ENCODE results near the gene KIF6. TPM values are rescaled to one million over a fixed set of nuclear protein-coding genes. Genes with fewer than 3 reads are reported as not detected.

Gene KIF6
- total RNA-seq, 1 donor from 2014 or later = 2.0 TPM

GRCh38 chr6:39565956-39566355 is 159.3 kb downstream of the KIF6 start:
- Mint-ChIP-seq H3K4me1 (ENCODE audit: low read depth, unreplicated experiment) (peaks cover 7% of the 10 kb centered on the region), H3K27ac (ENCODE audit: unreplicated experiment) (no peak overlapping the region)
- no peak for DNase-seq (ENCODE audit: low read depth)

GRCh38 chr6:39563566-39564311 is 161.5 kb downstream of the KIF6 start:
- no peak for DNase-seq (ENCODE audit: low read depth)
- no peak for FAIRE-seq
- Histone ChIP-seq H3K4me3 (ENCODE audit: insufficient read depth, low read depth, low read length) (no peak overlapping the region), H2AFZ (ENCODE audit: low read depth, low read length) (no peak overlapping the region), H3K36me3 (ENCODE audit: insufficient read depth, low read length) (no peaks in the 10 kb centered on the region), H3K27me3 (ENCODE audit: insufficient read depth, low read length) (no peaks in the 10 kb centered on the region), H3K27ac (ENCODE audit: low read depth, low read length) (no peak overlapping the region), H3K9me3 (ENCODE audit: insufficient read depth, low read depth, low read length) (no peaks in the 10 kb centered on the region), H3K4me2 (ENCODE audit: low read length) (no peak overlapping the region), H3K9ac (ENCODE audit: low read length) (no peak overlapping the region), H3K79me2 (ENCODE audit: insufficient read depth, low read length) (no peaks in the 10 kb centered on the region), H3K4me1 (ENCODE audit: insufficient read depth, low read length) (no peaks in the 10 kb centered on the region), H4K20me1 (ENCODE audit: insufficient read depth, low read length) (no peaks in the 10 kb centered on the region)
- H3K9me3 Mint-ChIP-seq (ENCODE audit: unreplicated experiment) = no peaks in the 10 kb centered on the region
- no peak overlapping the region for H3K4me3 Mint-ChIP-seq (ENCODE audit: unreplicated experiment)
- peaks cover 3% of the 10 kb centered on the region for H3K27me3 Mint-ChIP-seq (ENCODE audit: low read depth, unreplicated experiment)
- TF ChIP-seq CTCF (IDR thresholded peaks at IDR 0.05; ENCODE audit: insufficient read depth, low read depth, low read length) = no peak
- no peak for TF ChIP-seq EZH2 (IDR thresholded peaks at IDR 0.05; ENCODE audit: insufficient read depth, low read length)
- peaks cover 4% of the 10 kb centered on the region for H3K4me1 Mint-ChIP-seq (ENCODE audit: low read depth, unreplicated experiment)
- H3K27ac Mint-ChIP-seq (ENCODE audit: unreplicated experiment) = no peak overlapping the region
- no peaks in the 10 kb centered on the region for H3K36me3 Mint-ChIP-seq (ENCODE audit: low read depth, unreplicated experiment)

More at GRCh38 chr6:39565956-39566355, 159.3 kb downstream of the KIF6 start:
- FAIRE-seq = no peak
- no peaks in the 10 kb centered on the region for H3K9me3 Mint-ChIP-seq (ENCODE audit: unreplicated experiment)
- Histone ChIP-seq H3K4me2 (ENCODE audit: low read length) (no peak overlapping the region), H3K27me3 (ENCODE audit: insufficient read depth, low read length) (no peaks in the 10 kb centered on the region), H3K4me3 (ENCODE audit: insufficient read depth, low read depth, low read length) (no peak overlapping the region), H4K20me1 (ENCODE audit: insufficient read depth, low read length) (no peaks in the 10 kb centered on the region), H2AFZ (ENCODE audit: low read depth, low read length) (no peak overlapping the region), H3K4me1 (ENCODE audit: insufficient read depth, low read length) (no peaks in the 10 kb centered on the region), H3K79me2 (ENCODE audit: insufficient read depth, low read length) (no peaks in the 10 kb centered on the region), H3K27ac (ENCODE audit: low read depth, low read length) (no peak overlapping the region), H3K9me3 (ENCODE audit: insufficient read depth, low read depth, low read length) (no peaks in the 10 kb centered on the region), H3K9ac (ENCODE audit: low read length) (no peak overlapping the region), H3K36me3 (ENCODE audit: insufficient read depth, low read length) (no peaks in the 10 kb centered on the region)
- H3K36me3 Mint-ChIP-seq (ENCODE audit: low read depth, unreplicated experiment) = no peaks in the 10 kb centered on the region
- H3K4me3 Mint-ChIP-seq (ENCODE audit: unreplicated experiment) = no peak overlapping the region
- H3K27me3 Mint-ChIP-seq (ENCODE audit: low read depth, unreplicated experiment) = peaks cover 3% of the 10 kb centered on the region
- TF ChIP-seq EZH2 (IDR thresholded peaks at IDR 0.05; ENCODE audit: insufficient read depth, low read length) (no peak), CTCF (IDR thresholded peaks at IDR 0.05; ENCODE audit: insufficient read depth, low read depth, low read length) (no peak)
